Ovary (tissue), 3 donors: ENCODE results near the gene SNRPB.
"Not testable (repeated sequence)": the region's sequence is repeated elsewhere in the genome, so short reads cannot be mapped to it uniquely, and the experiment has no call there.

Source experiments
- CTCF ChIP-seq, 3 donors: fragments of 450-650 bp in 2 of 3; fragments of 200-600 bp in 1 of 3; IDR thresholded peaks; one replicate each; pipeline versions ENCODE4 v1.5.1 to v1.8.0; 2016 to 2022; ENCODE audit warnings: antibody characterized with exemption in 3 of 3, mild to moderate bottlenecking in 1 of 3
- POLR2A ChIP-seq: fragments of 450-650 bp; IDR thresholded peaks from one replicate; pipeline ENCODE4 v1.6.1; 2017; ENCODE audit warnings: antibody characterized with exemption, mild to moderate bottlenecking, moderate library complexity
- donor health status: DM: no; HTN: no; CAD: no.

- not testable (repeated sequence) for TF ChIP-seq CTCF (IDR thresholded peaks at IDR 0.05); POLR2A
These were observed 34.2 kb upstream of the SNRPB start for GRCh38 chr20:2504803-2505202.
